ENCODE results near the gene TIMM10B. TPM values are rescaled to one million over a fixed set of nuclear protein-coding genes. Genes with fewer than 3 reads are reported as not detected.

The TIMM10B gene
- total and polyA plus RNA-seq, 9 of the 15 experiments (the other 6 are each of a cell fraction or from before 2014, with no cell fraction given): 43.2 to 163 (median 57.0) TPM

DNA sequence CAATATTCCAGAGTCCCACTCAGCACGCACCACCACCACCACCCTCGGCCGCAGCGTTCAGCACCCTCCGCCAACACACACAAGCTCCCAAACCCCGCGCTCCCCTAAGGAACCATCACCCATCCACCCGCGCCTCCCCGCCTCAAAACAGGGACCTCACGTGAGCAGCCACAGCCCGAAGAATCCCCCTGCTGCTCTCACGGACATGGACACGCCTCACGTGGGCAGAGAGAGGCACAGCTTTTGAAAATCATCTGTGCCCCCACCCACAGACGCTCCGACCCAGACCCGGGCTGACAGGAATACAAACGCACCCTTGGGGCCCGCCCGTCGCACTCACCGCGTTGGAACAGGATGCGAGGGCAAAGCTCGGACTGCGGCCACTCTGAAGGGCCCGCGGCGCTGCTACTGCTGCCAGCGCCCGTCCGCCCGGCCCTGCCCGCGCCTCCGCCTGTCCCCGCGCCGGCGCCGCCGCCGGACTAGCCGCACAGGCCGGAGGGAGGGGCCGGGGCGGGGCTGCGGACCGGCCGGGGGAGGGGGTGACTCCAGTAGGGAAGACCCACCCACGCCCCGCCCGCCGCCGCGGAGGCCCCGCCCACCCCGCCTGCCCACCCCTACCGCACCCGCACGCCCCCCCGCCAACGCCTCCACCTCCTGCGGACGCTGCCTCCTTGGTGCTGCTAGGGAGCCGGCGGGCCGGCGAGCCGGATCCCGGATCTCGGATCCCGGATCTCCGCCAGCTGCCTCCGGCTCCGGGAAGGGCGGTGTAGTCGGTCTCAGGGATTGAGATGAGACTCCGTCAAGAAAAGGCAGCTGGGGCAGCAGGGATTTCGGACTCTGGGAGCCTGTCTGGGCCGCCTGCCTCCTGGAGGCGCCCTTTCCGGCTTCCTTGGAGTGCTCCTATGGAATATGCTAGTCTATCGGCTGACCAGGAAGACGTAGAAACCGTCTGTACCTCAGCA is 7.6 kb upstream of the TIMM10B start, which contains the start of gene TRIM3 (continued):
- no peak for TF ChIP-seq PHF20 (IDR thresholded peaks at IDR 0.05; ENCODE audit: partially characterized antibody)
- TF ChIP-seq SMARCA4 (IDR thresholded peaks at IDR 0.05): no peak
- TF ChIP-seq, protein P1, sequence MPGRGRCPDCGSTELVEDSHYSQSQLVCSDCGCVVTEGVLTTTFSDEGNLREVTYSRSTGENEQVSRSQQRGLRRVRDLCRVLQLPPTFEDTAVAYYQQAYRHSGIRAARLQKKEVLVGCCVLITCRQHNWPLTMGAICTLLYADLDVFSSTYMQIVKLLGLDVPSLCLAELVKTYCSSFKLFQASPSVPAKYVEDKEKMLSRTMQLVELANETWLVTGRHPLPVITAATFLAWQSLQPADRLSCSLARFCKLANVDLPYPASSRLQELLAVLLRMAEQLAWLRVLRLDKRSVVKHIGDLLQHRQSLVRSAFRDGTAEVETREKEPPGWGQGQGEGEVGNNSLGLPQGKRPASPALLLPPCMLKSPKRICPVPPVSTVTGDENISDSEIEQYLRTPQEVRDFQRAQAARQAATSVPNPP (IDR thresholded peaks at IDR 0.05; ENCODE audit: borderline replicate concordance, insufficient read depth, insufficient read length): no peak
- TF ChIP-seq, protein P2, sequence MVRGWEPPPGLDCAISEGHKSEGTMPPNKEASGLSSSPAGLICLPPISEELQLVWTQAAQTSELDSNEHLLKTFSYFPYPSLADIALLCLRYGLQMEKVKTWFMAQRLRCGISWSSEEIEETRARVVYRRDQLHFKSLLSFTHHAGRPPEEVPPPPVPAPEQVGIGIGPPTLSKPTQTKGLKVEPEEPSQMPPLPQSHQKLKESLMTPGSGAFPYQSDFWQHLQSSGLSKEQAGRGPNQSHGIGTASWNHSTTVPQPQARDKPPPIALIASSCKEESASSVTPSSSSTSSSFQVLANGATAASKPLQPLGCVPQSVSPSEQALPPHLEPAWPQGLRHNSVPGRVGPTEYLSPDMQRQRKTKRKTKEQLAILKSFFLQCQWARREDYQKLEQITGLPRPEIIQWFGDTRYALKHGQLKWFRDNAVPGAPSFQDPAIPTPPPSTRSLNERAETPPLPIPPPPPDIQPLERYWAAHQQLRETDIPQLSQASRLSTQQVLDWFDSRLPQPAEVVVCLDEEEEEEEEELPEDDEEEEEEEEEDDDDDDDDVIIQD (CRISPR knock-in tag; IDR thresholded peaks at IDR 0.05): no peak
- TF ChIP-seq KDM4B (IDR thresholded peaks at IDR 0.05; ENCODE audit: borderline replicate concordance in 2 of 2, low read depth in 1 of 2): peak in 1 of 2 experiments; percentile 73; a peak in 1 of 4 replicates
- TF ChIP-seq POU5F1 (IDR thresholded peaks at IDR 0.05; ENCODE audit: borderline replicate concordance, low read depth, low read length, partially characterized antibody): no peak
- TF ChIP-seq PTBP1 (IDR thresholded peaks at IDR 0.05; ENCODE audit: low read depth, low read length): no peak
- no peak for TF ChIP-seq ZNF507 (tag; conservative IDR thresholded peaks at IDR 0.05)
- TF ChIP-seq JUNB (CRISPR knock-in tag; conservative IDR thresholded peaks at IDR 0.05): no peak
- no peak for TF ChIP-seq HMG20B (CRISPR knock-in tag; IDR thresholded peaks at IDR 0.05)
- no peak for TF ChIP-seq ZNF12 (CRISPR knock-in tag; IDR thresholded peaks at IDR 0.05)
- TF ChIP-seq ZNF584 (CRISPR knock-in tag; IDR thresholded peaks at IDR 0.05; ENCODE audit: low read depth): no peak
- no peak for TF ChIP-seq GTF2E2 (tag; IDR thresholded peaks at IDR 0.05)
- TF ChIP-seq CBFA2T2 (conservative IDR thresholded peaks at IDR 0.05): no peak
- TF ChIP-seq IRF2 (CRISPR knock-in tag; IDR thresholded peaks at IDR 0.05): no peak
- no peak for TF ChIP-seq NUFIP1 (IDR thresholded peaks at IDR 0.05; ENCODE audit: partially characterized antibody)
- TF ChIP-seq PKNOX1 (IDR thresholded peaks at IDR 0.05): no peak
- no peak for TF ChIP-seq SRSF9 (IDR thresholded peaks at IDR 0.05; ENCODE audit: borderline replicate concordance, low read depth, low read length)
- TF ChIP-seq RBM14 (IDR thresholded peaks at IDR 0.05; ENCODE audit: borderline replicate concordance, insufficient read depth, low read depth, low read length): no peak
- TF ChIP-seq SMC3 (conservative IDR thresholded peaks at IDR 0.05; ENCODE audit: insufficient read depth, low read depth, low read length): no peak
- no peak for TF ChIP-seq NR2F6 (CRISPR knock-in tag; IDR thresholded peaks at IDR 0.05)
- TF ChIP-seq, protein P3, sequence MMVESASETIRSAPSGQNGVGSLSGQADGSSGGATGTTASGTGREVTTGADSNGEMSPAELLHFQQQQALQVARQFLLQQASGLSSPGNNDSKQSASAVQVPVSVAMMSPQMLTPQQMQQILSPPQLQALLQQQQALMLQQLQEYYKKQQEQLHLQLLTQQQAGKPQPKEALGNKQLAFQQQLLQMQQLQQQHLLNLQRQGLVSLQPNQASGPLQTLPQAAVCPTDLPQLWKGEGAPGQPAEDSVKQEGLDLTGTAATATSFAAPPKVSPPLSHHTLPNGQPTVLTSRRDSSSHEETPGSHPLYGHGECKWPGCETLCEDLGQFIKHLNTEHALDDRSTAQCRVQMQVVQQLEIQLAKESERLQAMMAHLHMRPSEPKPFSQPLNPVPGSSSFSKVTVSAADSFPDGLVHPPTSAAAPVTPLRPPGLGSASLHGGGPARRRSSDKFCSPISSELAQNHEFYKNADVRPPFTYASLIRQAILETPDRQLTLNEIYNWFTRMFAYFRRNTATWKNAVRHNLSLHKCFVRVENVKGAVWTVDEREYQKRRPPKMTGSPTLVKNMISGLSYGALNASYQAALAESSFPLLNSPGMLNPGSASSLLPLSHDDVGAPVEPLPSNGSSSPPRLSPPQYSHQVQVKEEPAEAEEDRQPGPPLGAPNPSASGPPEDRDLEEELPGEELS (CRISPR knock-in tag; IDR thresholded peaks at IDR 0.05; ENCODE audit: borderline replicate concordance): no peak
